GM19372 (cell line): ENCODE data around the gene RALGAPB.

Source experiments
- ATAC-seq: cut with Tn5 transposase; IDR thresholded peaks from one replicate; pipeline ENCODE4 v1.9.1; 2021; ENCODE audit warnings: mild to moderate bottlenecking, low read depth, moderate library complexity; ENCODE audit not compliant: unreplicated experiment

Gene RALGAPB

GRCh38 chr20:38543014-38543906, 70.6 kb downstream of the RALGAPB start:
- no peak for ATAC-seq

GRCh38 chr20:38545771-38546170, 73.1 kb downstream of the RALGAPB start:
- ATAC-seq, result no peak

GRCh38 chr20:38547288-38548085, 74.8 kb downstream of the RALGAPB start:
- no peak for ATAC-seq

- no peak for ATAC-seq
Measured at GRCh38 chr20:38548356-38549083, 75.9 kb downstream of the RALGAPB start.

- ATAC-seq, result no peak
Measured at GRCh38 chr20:38550274-38550673, 77.6 kb downstream of the RALGAPB start.

- no peak for ATAC-seq
Measured at GRCh38 chr20:38551056-38551626, 78.5 kb downstream of the RALGAPB start.

- no peak for ATAC-seq
Measured at GRCh38 chr20:38554986-38555385, 82.3 kb downstream of the RALGAPB start.

- no peak for ATAC-seq
Measured at GRCh38 chr20:38555395-38555794, 82.8 kb downstream of the RALGAPB start.

- ATAC-seq, result no peak
Measured at GRCh38 chr20:38557174-38557573, 84.5 kb downstream of the RALGAPB start.

- no peak for ATAC-seq
Measured at GRCh38 chr20:38558596-38559360, 86.1 kb downstream of the RALGAPB start.

- no peak for ATAC-seq
Measured at GRCh38 chr20:38559764-38560163, 87.1 kb downstream of the RALGAPB start.

GRCh38 chr20:38563802-38564431, 91.3 kb downstream of the RALGAPB start:
- no peak for ATAC-seq

GRCh38 chr20:38564680-38565079, 92.0 kb downstream of the RALGAPB start:
- ATAC-seq, result no peak

GRCh38 chr20:38566036-38566598, 93.5 kb downstream of the RALGAPB start:
- no peak for ATAC-seq

- no peak for ATAC-seq
Measured at GRCh38 chr20:38569747-38570525, 97.3 kb downstream of the RALGAPB start.

GRCh38 chr20:38573413-38573812, 100.8 kb downstream of the RALGAPB start:
- ATAC-seq, result no peak

GRCh38 chr20:38579219-38579910, 106.7 kb downstream of the RALGAPB start:
- ATAC-seq, result no peak

- no peak for ATAC-seq
Measured at GRCh38 chr20:38579921-38580320, 107.3 kb downstream of the RALGAPB start.
